ENCODE results near the gene MAP3K2.

MAP3K2 gene

GRCh38 chr2:127408004-127408806 is 20.4 kb upstream of the MAP3K2 start:
- no peaks in the 10 kb centered on the region for H3K9me3 ChIP-seq (ENCODE audit: low read length)
- peaks cover 3% of the 10 kb centered on the region for H3K27me3 ChIP-seq (ENCODE audit: insufficient read depth, low read length)
- peak overlapping the region; percentile 26 for H2AFZ ChIP-seq (ENCODE audit: low read depth, low read length)
- no peaks in the 10 kb centered on the region for H3K36me3 ChIP-seq (ENCODE audit: insufficient read depth, low read length)
- peaks cover 20% of the 10 kb centered on the region for H3K4me1 ChIP-seq (ENCODE audit: insufficient read depth, low read length)
- peak overlapping the region; percentile 29 for H3K4me3 ChIP-seq (ENCODE audit: low read length)

GRCh38 chr2:127407661-127408003 is 19.9 kb upstream of the MAP3K2 start:
- Histone ChIP-seq H3K9me3 (ENCODE audit: low read length) (no peaks in the 10 kb centered on the region), H2AFZ (ENCODE audit: low read depth, low read length) (peak overlapping the region; percentile 26), H3K27me3 (ENCODE audit: insufficient read depth, low read length) (peaks cover 3% of the 10 kb centered on the region), H3K4me3 (ENCODE audit: low read length) (peak overlapping the region; percentile 26), H3K4me1 (ENCODE audit: insufficient read depth, low read length) (peaks cover 20% of the 10 kb centered on the region), H3K36me3 (ENCODE audit: insufficient read depth, low read length) (no peaks in the 10 kb centered on the region)

- Histone ChIP-seq H3K36me3 (ENCODE audit: insufficient read depth, low read length) (no peaks in the 10 kb centered on the region), H3K27me3 (ENCODE audit: insufficient read depth, low read length) (peaks cover 3% of the 10 kb centered on the region), H2AFZ (ENCODE audit: low read depth, low read length) (no peak overlapping the region), H3K9me3 (ENCODE audit: low read length) (no peaks in the 10 kb centered on the region), H3K4me3 (ENCODE audit: low read length) (no peak overlapping the region), H3K4me1 (ENCODE audit: insufficient read depth, low read length) (peaks cover 20% of the 10 kb centered on the region)
These were observed 19.3 kb upstream of the MAP3K2 start for GRCh38 chr2:127407091-127407490.

GRCh38 chr2:127406454-127406853 is 18.7 kb upstream of the MAP3K2 start:
- Histone ChIP-seq H2AFZ (ENCODE audit: low read depth, low read length) (no peak overlapping the region), H3K36me3 (ENCODE audit: insufficient read depth, low read length) (no peaks in the 10 kb centered on the region), H3K9me3 (ENCODE audit: low read length) (no peaks in the 10 kb centered on the region), H3K27me3 (ENCODE audit: insufficient read depth, low read length) (peaks cover 3% of the 10 kb centered on the region), H3K4me3 (ENCODE audit: low read length) (no peak overlapping the region), H3K4me1 (ENCODE audit: insufficient read depth, low read length) (peaks cover 16% of the 10 kb centered on the region)

GRCh38 chr2:127405255-127405610 is 17.5 kb upstream of the MAP3K2 start:
- Histone ChIP-seq H3K36me3 (ENCODE audit: insufficient read depth, low read length) (no peaks in the 10 kb centered on the region), H3K4me3 (ENCODE audit: low read length) (no peak overlapping the region), H2AFZ (ENCODE audit: low read depth, low read length) (no peak overlapping the region), H3K4me1 (ENCODE audit: insufficient read depth, low read length) (peaks cover 6% of the 10 kb centered on the region), H3K9me3 (ENCODE audit: low read length) (no peaks in the 10 kb centered on the region), H3K27me3 (ENCODE audit: insufficient read depth, low read length) (peaks cover 3% of the 10 kb centered on the region)

- Histone ChIP-seq H2AFZ (ENCODE audit: low read depth, low read length) (no peak overlapping the region), H3K9me3 (ENCODE audit: low read length) (no peaks in the 10 kb centered on the region), H3K4me3 (ENCODE audit: low read length) (no peak overlapping the region), H3K4me1 (ENCODE audit: insufficient read depth, low read length) (peaks cover 6% of the 10 kb centered on the region), H3K27me3 (ENCODE audit: insufficient read depth, low read length) (peaks cover 3% of the 10 kb centered on the region), H3K36me3 (ENCODE audit: insufficient read depth, low read length) (no peaks in the 10 kb centered on the region)
These were observed 16.9 kb upstream of the MAP3K2 start for GRCh38 chr2:127404466-127405254.

GRCh38 chr2:127403460-127403859 is 15.7 kb upstream of the MAP3K2 start:
- Histone ChIP-seq H3K27me3 (ENCODE audit: insufficient read depth, low read length) (peaks cover 3% of the 10 kb centered on the region), H3K36me3 (ENCODE audit: insufficient read depth, low read length) (no peaks in the 10 kb centered on the region)

GRCh38 chr2:127401757-127402695 is 14.3 kb upstream of the MAP3K2 start:
- Histone ChIP-seq H3K27me3 (ENCODE audit: insufficient read depth, low read length) (peaks cover 3% of the 10 kb centered on the region), H3K4me1 (ENCODE audit: insufficient read depth, low read length) (no peaks in the 10 kb centered on the region)

More at GRCh38 chr2:127403460-127403859, 15.7 kb upstream of the MAP3K2 start:
- H3K4me1 ChIP-seq (ENCODE audit: insufficient read depth, low read length): peaks cover 6% of the 10 kb centered on the region
- H2AFZ ChIP-seq (ENCODE audit: low read depth, low read length): no peak overlapping the region
- no peak overlapping the region for H3K4me3 ChIP-seq (ENCODE audit: low read length)
- H3K9me3 ChIP-seq (ENCODE audit: low read length): no peaks in the 10 kb centered on the region

GRCh38 chr2:127400897-127401756 is 13.4 kb upstream of the MAP3K2 start:
- no peak overlapping the region for H3K4me3 ChIP-seq (ENCODE audit: low read length)
- peaks cover 3% of the 10 kb centered on the region for H3K27me3 ChIP-seq (ENCODE audit: insufficient read depth, low read length)
- no peaks in the 10 kb centered on the region for H3K9me3 ChIP-seq (ENCODE audit: low read length)
- no peaks in the 10 kb centered on the region for H3K4me1 ChIP-seq (ENCODE audit: insufficient read depth, low read length)
- no peak overlapping the region for H2AFZ ChIP-seq (ENCODE audit: low read depth, low read length)
- H3K36me3 ChIP-seq (ENCODE audit: insufficient read depth, low read length): no peaks in the 10 kb centered on the region

More at GRCh38 chr2:127401757-127402695, 14.3 kb upstream of the MAP3K2 start:
- Histone ChIP-seq H3K9me3 (ENCODE audit: low read length) (no peaks in the 10 kb centered on the region), H2AFZ (ENCODE audit: low read depth, low read length) (no peak overlapping the region), H3K4me3 (ENCODE audit: low read length) (no peak overlapping the region), H3K36me3 (ENCODE audit: insufficient read depth, low read length) (no peaks in the 10 kb centered on the region)

GRCh38 chr2:127400533-127400896 is 12.7 kb upstream of the MAP3K2 start:
- H3K36me3 ChIP-seq (ENCODE audit: insufficient read depth, low read length): no peaks in the 10 kb centered on the region
- no peaks in the 10 kb centered on the region for H3K9me3 ChIP-seq (ENCODE audit: low read length)
- H3K27me3 ChIP-seq (ENCODE audit: insufficient read depth, low read length): peaks cover 3% of the 10 kb centered on the region
- H3K4me1 ChIP-seq (ENCODE audit: insufficient read depth, low read length): no peaks in the 10 kb centered on the region
- no peak overlapping the region for H3K4me3 ChIP-seq (ENCODE audit: low read length)
- H2AFZ ChIP-seq (ENCODE audit: low read depth, low read length): no peak overlapping the region

- Histone ChIP-seq H3K27me3 (ENCODE audit: insufficient read depth, low read length) (no peaks in the 10 kb centered on the region), H3K9me3 (ENCODE audit: low read length) (no peaks in the 10 kb centered on the region), H3K4me3 (ENCODE audit: low read length) (no peak overlapping the region)
These were observed 10.4 kb upstream of the MAP3K2 start for GRCh38 chr2:127398239-127398590.

GRCh38 chr2:127397568-127398238 is 9.9 kb upstream of the MAP3K2 start:
- no peaks in the 10 kb centered on the region for H3K4me1 ChIP-seq (ENCODE audit: insufficient read depth, low read length)
- no peaks in the 10 kb centered on the region for H3K36me3 ChIP-seq (ENCODE audit: insufficient read depth, low read length)
- H3K9me3 ChIP-seq (ENCODE audit: low read length): no peaks in the 10 kb centered on the region
- no peak overlapping the region for H3K4me3 ChIP-seq (ENCODE audit: low read length)
- no peak overlapping the region for H2AFZ ChIP-seq (ENCODE audit: low read depth, low read length)
- H3K27me3 ChIP-seq (ENCODE audit: insufficient read depth, low read length): no peaks in the 10 kb centered on the region

More at GRCh38 chr2:127398239-127398590, 10.4 kb upstream of the MAP3K2 start:
- no peaks in the 10 kb centered on the region for H3K36me3 ChIP-seq (ENCODE audit: insufficient read depth, low read length)
- H2AFZ ChIP-seq (ENCODE audit: low read depth, low read length): no peak overlapping the region
- no peaks in the 10 kb centered on the region for H3K4me1 ChIP-seq (ENCODE audit: insufficient read depth, low read length)

Measured in neuron (in vitro differentiated cells).